Stimulated activated CD8-positive, alpha-beta memory T cell treated with anti-CD3 and anti-CD28 coated beads, Interleukin-15, amount 100 ng/mL, for 1 hour (primary cell): Measurements from ENCODE around the gene FEZF1.

Experiments used
- DNase-seq: peaks from one replicate; pipeline ENCODE4 v3.0.0-alpha.2; 2020; ENCODE audit warnings: low read depth

The FEZF1 gene

DNA sequence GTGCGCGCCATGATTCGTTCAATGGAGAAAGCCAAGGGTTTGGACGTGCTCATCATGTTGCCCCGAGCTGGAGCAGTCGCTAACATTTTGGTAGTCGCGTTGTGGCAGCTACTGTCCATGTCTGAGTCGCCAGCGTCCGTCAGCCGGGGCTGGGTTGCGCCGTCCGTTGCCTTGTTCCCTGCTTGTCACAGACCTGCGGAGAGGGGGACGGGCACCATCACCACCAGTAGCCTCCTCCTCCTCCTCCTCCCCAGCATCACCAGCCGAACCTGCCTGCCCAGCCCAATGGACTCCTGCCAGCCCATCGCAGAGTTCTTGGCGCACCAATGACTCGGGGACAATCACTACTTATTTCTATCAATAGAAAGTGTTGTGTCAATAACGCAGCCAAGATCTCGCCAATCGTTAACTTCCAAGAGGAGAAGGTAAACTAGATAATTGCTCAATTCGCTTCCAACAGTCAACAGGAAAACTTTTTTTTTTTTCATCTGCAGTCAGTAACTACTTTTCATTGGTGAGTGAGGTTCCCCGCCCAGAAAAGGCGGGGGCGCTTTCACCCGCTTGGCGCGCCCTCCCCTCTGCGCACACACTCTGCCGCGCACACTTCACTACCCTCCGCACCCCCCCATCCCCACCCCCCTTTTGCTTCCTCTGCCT lies at the start of gene FEZF1:
Gene FEZF1 (minus strand): TSS at position 432 of the 657 bp plus-strand sequence. CDS start 313 bp downstream, at position 119.
- DNase-seq: no peak

DNA sequence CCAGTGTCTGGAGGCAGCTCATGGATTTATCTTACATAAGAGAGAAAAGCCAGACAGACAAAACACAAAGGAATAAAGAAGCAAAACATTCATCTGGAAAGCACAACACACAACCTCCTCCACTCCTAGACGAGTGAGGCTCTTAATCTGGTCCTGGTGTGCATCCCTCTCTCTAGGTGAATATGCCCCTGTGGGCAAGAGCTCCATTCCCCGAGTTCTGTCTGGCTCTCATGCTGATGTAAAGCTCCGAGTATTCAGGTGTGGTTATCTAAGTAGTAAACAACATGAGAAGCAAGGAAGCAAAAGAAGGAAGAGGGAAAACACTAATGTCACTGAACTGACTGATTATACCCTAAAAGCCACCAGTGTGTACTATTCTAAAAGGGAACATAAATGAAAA lies 47.9 kb upstream of the FEZF1 start:
- DNase-seq: no peak

- DNase-seq: no peak
Measured at GRCh38 chr7:122350701-122351100, 46.2 kb upstream of the FEZF1 start.

DNA sequence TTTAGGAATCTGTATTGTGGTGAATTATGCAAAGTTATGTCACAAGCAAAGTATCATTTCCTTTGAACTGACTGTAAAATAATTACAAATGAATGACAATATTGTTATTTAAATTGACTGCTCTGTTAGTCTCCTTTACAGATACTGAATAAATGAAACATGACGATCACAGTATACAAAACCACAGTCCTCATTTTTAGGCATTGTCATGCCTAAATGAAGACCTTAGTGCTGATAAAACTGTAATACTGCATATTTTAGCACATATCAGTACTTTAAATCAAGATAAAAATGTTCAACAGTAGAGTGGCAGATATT lies 39.7 kb upstream of the FEZF1 start:
- DNase-seq: no peak

- DNase-seq: no peak
Measured at GRCh38 chr7:122343601-122344302, 39.2 kb upstream of the FEZF1 start.

DNA sequence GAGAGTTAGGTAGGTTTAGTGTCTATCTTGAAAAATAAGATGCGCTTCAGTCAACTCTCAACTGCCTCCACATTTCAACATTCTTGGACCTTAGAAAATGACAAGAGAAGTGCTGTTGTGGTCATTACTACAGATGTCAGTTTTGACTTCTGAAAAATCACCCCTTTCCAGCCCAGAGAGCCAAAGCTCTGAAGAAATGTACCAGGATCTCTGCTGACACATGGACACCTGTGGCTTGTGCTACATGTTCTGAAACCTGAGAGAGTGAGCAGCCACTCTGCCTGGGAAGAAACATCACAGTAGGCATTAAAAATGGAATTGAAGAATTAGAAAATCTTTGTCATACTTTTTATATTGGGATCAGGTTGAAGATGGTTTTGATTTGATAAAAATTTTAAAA lies 35.9 kb upstream of the FEZF1 start:
- DNase-seq: no peak

- DNase-seq: no peak
Measured at GRCh38 chr7:122339145-122339904, 34.8 kb upstream of the FEZF1 start.

GRCh38 chr7:122337011-122337410 lies 32.5 kb upstream of the FEZF1 start:
- DNase-seq: no peak

- no peak for DNase-seq
Measured at GRCh38 chr7:122329145-122329802, 24.7 kb upstream of the FEZF1 start.

- DNase-seq: no peak
Measured at GRCh38 chr7:122327969-122328368, 23.4 kb upstream of the FEZF1 start.

- DNase-seq: no peak
Measured at GRCh38 chr7:122316467-122317388, 12.2 kb upstream of the FEZF1 start.

DNA sequence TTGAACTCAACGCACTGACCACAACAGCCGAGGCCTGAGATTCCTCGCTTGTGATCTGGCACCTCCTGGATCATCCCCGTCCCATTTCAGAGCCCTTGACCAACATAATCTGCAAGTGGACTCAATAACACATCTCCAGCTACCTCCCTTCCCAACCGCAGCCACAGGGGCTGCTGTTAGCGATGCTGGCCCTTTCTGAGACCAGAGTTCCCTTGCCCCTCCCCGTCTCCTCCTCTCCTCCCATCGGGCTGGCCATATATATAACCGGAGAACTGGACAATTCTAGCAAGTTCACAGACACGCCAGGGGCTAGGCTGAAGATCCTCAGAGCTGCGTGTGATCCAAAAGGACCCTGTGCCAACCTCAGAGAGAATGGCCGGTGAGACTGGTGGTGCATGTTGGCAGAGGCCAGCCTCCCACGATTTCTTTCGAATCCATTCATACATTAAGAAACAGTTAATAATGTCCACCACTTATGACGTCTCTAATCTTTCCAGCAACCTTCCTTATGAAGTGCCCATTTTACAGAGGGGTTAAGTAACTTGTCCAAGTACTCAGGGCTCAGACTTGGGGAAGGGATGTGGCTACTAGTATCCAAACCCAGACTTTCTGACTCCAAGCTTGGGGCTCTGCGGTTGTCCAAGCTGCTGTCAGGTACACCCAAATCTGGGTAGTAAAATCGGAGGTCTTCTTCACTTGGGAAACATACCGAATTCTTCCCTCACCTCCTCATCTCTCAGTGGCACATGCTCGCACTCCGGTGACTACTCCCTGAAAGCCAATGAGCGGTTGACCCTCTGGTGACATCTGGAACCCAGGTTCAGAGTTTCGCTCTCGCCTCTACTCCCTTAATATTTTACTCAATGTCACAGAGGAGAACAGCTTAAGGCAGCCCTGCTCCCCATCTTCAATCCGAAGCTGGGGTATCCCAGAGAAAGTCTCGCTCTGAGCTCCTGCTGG lies 11.2 kb upstream of the FEZF1 start:
- no peak for DNase-seq

- no peak for DNase-seq
Measured at GRCh38 chr7:122314284-122314683, 9.7 kb upstream of the FEZF1 start.

- no peak for DNase-seq
Measured at GRCh38 chr7:122312789-122313188, 8.2 kb upstream of the FEZF1 start.

DNA sequence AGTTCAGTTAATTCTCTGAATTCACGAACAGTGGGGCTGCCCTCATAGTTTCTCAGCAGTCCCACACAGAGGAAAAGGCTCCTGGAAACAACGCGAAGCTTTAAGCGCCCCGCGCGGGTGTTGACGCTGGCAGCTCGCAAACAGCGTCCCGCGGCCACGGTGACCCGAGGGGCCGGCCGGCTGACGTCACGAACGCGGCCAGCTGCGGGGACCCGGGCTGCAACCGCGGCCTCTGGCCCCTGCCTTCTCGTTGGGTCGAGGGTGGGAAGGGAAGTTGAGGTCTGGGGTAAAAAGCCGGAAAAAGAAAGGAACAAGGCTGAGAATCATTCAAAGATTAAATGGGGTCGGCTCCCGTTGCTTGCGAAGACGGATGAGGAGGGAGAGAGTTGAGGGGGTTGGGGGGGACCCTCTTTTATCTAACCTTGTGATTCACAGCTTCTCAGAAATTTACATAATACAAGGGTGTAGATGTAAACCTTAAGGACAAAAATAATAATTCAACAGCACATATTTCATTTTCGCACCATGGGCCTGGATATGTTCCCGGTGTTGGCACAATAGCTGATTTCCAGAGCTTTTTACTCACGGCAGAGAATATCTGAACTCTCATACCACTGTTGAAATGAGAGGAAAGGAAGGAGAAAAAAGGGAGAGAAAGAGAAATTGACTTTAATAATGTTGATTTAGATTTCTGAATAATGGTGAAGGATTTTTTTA lies 7.3 kb upstream of the FEZF1 start:
- DNase-seq: no peak

DNA sequence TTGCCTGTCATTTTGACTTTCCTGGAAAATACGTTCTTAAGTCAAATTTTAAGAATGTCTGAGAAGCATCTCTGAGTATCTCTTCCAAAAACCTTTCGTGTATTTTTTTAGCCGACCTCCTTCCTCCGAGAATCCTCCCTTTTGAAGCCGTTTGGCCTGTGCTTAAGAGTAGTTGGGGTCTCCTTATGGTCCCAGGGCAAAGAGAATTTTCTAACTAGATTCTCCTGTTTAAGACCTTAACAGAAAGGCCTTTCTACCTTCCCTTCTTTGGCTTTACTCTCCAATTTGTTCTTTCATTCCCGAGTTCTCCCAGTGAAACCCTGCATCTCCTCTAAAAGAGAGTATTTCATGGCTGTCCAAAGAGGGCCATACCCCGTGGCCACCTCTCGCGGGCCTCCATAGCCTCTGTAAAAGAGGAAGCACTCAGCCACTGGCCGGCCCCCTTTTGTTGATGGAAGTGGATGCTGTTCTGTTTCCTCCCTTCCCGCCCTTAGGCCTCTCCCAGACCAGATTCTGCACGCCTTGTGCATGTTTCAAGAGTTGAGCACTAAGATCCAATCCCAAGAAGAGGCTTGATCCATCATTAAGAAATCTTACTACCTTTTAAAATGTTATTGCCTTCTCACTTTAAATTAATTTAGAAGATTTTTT lies 6.6 kb upstream of the FEZF1 start:
- DNase-seq: no peak

DNA sequence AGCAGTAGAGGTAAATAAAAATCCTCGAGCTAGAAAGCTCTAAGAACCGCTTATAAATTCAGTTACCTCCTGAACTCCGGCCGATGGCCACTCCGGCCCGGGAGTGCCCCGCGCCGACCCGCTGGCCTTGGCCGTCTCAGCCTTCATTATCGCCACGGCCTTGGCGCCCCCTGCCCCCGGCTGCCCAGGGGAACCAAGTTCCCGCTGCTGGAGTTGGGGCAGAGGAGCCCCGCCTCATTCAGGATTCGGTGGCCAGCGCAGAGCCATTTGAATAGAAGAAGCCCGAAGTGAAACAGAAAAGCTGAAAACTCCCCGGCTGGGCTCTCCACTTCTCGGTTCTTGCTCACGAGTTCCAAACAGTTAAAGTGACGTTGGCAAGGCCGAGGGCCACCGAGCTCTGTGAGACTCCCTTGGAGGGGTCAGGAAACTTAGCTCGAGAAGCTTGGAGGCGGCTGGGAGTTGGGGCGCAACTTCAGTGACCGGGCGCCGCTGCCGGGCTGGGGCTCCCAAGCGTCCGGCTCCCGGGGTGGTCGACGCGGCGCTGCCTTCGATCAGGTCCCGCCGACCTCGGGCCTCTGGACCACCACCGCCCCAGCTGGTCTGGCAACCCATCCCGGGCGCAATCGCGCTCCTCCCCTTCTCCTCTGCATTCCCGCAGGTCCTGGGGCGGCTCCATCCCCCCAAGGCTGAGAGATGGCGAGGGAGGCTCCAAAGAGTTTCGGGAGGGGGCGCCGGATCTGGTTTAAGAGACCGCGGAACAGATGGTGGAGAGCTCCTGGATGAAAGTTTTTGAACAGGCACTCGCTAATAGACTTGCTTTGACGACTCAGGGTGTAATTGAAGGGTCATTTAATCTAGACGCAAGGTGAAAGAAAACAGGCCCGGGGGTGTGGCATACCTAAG lies 5.8 kb upstream of the FEZF1 start:
- DNase-seq: no peak

DNA sequence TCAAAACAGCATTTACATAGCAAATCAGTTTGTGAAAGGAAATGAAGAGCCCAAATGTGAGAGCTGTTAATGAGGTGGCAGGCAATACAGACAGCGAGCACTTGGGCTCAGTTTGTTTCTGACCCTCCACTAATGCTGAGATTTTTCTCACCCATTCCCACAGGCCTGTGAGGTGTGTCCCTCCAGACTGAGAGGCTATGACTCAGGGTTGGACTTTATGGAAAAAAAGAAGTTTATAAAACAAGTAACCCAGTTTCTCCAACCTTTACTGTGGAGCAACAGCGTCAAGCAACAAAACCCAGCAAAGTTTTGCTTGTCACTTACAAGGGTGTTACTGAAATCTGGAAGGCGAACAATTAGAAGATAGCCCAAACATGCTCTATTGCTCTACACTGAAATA lies 4.9 kb upstream of the FEZF1 start:
- no peak for DNase-seq
